IPS-18a (cell line): ENCODE results near the gene FMO1.

Source experiments
- H3K27ac ChIP-seq: one replicate; pipeline ENCODE4 v1.5.1; 2013; ENCODE audit warnings: low read length
- H3K27me3 ChIP-seq: one replicate; pipeline ENCODE4 v1.6.1; 2013; ENCODE audit warnings: mild to moderate bottlenecking, low read length; ENCODE audit not compliant: control insufficient read depth, insufficient read depth
- H3K36me3 ChIP-seq: one replicate; pipeline ENCODE4 v1.6.1; 2013; ENCODE audit warnings: low read depth, low read length; ENCODE audit not compliant: control insufficient read depth
- H3K4me1 ChIP-seq: one replicate; pipeline ENCODE4 v1.6.1; 2013; ENCODE audit warnings: low read depth, low read length; ENCODE audit not compliant: control insufficient read depth
- H3K4me3 ChIP-seq: one replicate; pipeline ENCODE4 v1.5.1; 2013; ENCODE audit warnings: low read length
- H3K9ac ChIP-seq: one replicate; pipeline ENCODE4 v1.6.1; 2013; ENCODE audit warnings: mild to moderate bottlenecking, low read length, moderate library complexity
- H3K9me3 ChIP-seq: one replicate; pipeline ENCODE4 v1.6.1; 2013; ENCODE audit warnings: low read depth, low read length; ENCODE audit not compliant: control insufficient read depth

FMO1 gene

DNA sequence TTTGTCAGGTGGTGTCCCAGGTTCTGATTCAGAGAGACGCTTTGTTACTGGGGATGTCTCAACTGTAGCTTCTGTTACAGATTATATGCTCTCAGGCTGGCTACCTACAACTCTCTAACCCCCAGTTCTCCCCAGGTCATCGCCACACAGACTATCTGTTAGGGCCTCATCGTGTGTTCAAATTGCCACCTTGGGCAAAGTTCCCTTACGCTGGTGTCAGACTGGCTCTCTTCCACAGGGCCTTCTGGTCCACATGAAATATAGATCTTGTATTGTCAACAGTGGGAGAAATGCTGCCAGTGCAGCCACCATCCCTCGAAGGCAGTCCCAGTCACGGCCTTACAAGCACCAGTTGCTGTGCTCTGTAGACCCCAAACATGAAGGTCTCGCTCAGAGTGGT is 81.0 kb downstream of the FMO1 start:
- H3K27ac ChIP-seq, result no peak overlapping the region
- H3K4me3 ChIP-seq, result no peak overlapping the region
- H3K4me1 ChIP-seq, result no peaks in the 10 kb centered on the region
- no peaks in the 10 kb centered on the region for H3K36me3 ChIP-seq
- no peak overlapping the region for H3K9ac ChIP-seq
- H3K27me3 ChIP-seq, result no peaks in the 10 kb centered on the region
- H3K9me3 ChIP-seq, result no peaks in the 10 kb centered on the region

DNA sequence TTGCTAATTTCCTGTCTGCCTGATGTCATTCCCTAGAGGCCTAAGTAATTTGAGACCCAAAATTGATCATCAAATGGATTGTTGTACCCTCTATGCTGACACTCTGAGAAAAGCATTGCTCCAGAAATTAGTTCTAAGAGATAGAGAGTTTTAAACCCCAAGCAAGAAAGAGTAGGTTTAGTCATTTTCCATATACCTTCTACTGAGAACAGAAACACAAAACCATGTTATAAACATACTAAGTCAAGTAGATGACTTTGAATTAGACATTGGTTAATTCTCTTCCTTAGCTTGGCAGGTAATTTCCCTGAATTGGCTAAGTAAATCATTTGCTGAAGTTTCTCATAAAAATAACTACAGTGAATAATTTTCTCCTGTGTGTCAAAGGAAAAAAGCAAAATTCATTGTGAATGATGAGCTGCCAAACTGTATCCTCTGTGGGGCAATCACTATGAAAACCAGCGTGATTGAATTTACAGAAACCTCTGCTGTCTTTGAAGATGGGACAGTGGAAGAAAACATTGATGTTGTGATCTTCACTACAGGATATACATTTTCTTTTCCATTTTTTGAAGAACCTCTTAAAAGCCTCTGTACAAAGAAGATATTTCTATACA is 85.8 kb downstream of the FMO1 start:
- Histone ChIP-seq H3K27ac (no peak overlapping the region), H3K4me3 (no peak overlapping the region), H3K9ac (no peak overlapping the region), H3K36me3 (no peaks in the 10 kb centered on the region), H3K9me3 (no peaks in the 10 kb centered on the region), H3K27me3 (no peaks in the 10 kb centered on the region), H3K4me1 (no peaks in the 10 kb centered on the region)
